SH-SY5Y (cell line): ENCODE data around the gene TMEM95.

ENCODE experiments used
- GATA2 ChIP-seq: IDR thresholded peaks from 2 replicates; pipeline ENCODE4 v1.6.1; 2011; ENCODE audit warnings: mild to moderate bottlenecking, low read depth, low read length
- GATA3 ChIP-seq: IDR thresholded peaks from 2 replicates; pipeline ENCODE4 v1.6.1; 2011; ENCODE audit warnings: low read depth, mild to moderate bottlenecking, low read length, moderate library complexity

The TMEM95 gene

DNA sequence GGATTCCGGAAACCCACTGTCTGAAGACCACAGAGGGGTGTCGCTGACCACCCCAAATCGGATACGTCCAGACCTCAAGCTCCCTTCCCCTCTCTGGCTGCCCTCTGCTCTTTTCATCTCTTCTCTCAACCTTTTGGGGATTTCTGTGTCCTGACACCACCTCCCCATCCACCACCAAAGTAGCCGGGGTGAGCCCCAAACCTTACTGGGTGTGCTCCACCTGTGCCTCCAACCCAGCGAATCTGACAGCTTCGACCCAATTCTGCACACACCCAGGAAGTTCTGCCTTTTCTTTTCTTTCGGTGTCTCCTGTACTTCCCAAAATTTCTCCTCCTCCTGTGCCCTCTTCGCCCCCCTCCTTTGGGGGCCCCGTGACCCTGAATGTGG lies 2.5 kb upstream of the TMEM95 start:
- TF ChIP-seq GATA3 (no peak), GATA2 (no peak)

DNA sequence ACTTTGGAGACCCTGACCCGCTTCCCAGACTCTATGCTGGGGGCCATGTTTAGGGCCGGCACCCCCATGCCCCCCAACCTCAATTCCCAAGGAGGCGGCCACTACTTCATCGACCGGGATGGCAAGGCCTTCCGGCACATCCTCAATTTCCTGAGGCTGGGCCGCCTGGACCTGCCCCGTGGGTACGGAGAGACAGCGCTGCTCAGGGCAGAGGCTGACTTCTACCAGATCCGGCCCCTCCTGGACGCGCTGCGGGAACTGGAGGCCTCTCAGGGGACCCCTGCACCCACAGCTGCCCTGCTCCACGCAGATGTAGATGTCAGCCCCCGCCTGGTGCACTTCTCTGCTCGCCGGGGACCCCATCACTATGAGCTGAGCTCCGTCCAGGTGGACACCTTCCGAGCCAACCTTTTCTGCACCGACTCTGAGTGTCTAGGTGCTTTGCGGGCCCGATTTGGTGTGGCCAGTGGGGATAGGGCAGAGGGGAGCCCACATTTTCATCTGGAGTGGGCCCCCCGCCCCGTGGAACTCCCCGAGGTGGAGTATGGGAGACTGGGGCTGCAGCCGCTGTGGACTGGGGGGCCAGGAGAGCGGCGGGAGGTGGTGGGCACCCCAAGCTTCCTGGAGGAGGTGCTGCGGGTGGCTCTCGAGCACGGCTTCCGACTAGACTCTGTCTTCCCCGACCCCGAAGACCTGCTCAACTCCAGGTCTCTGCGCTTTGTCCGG lies 1.9 kb upstream of the TMEM95 start:
- TF ChIP-seq GATA3 (no peak), GATA2 (no peak)

DNA sequence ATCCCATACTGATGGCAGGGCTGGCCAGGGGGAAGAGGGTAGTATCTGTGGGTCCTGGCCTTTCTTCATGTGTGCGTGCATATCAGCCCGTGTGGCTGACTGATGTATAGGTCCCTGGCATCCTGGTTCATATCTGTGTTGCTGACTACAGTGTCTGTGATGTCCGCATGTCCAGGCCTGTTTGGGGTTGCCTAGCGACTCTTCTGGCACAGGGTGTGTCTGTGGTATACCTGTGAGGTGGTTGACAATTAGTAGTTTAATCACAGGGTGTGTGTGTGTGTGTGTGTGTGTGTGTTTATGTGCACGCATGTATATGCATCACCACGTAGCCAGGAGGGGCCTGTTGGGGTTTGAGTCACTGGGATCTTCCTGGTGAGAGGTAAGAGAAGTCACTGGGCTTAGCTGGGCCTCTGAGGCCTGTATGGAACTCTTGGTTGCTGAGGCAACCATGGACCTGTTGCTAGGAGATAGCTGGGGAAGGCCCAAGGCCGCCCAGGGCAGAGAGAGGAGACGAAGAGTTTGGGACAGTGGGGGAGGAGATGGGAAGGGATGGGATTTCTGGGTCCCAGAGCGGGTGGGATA lies 603 bp upstream of the TMEM95 start:
- TF ChIP-seq GATA2 (no peak), GATA3 (no peak)

- TF ChIP-seq GATA3 = no peak
- no peak for TF ChIP-seq GATA2
Observed at GRCh38 chr17:7355573-7355972, 617 bp downstream of the TMEM95 start.

DNA sequence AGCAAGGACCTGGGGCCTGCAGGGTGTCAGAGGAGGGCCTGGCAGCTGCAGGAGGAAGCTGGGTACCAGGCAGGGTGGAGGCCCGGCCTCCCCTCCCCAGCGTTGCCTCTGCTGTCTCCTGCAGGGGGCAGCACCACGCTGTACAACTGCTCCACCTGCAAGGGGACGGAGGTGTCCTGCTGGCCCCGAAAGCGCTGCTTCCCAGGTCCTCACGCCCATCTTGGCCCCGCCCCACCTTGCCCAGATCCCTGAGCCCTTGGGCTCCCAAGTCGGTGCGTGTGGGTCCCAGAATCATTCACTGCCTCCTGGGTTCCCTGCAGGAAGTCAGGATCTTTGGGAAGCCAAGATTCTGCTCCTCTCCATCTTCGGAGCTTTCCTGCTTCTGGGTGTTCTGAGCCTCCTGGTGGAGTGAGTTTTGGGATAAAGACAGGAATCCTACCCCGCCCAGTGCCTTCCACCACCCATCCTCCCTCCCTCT lies 1.2 kb downstream of the TMEM95 start:
- TF ChIP-seq GATA2 (no peak), GATA3 (no peak)

GRCh38 chr17:7356756-7357155 lies 1.8 kb downstream of the TMEM95 start:
- TF ChIP-seq GATA3 (no peak), GATA2 (no peak)

- no peak for TF ChIP-seq GATA3
Observed at GRCh38 chr17:7357381-7357780, 2.4 kb downstream of the TMEM95 start.

- TF ChIP-seq GATA3 = no peak
- no peak for TF ChIP-seq GATA2
Observed at GRCh38 chr17:7361906-7362305, 7.0 kb downstream of the TMEM95 start.

- TF ChIP-seq GATA2 = no peak
- no peak for TF ChIP-seq GATA3
Observed at GRCh38 chr17:7363311-7363710, 8.4 kb downstream of the TMEM95 start.

- TF ChIP-seq GATA2 (no peak), GATA3 (no peak)
Observed at GRCh38 chr17:7367083-7367482, 12.1 kb downstream of the TMEM95 start.

DNA sequence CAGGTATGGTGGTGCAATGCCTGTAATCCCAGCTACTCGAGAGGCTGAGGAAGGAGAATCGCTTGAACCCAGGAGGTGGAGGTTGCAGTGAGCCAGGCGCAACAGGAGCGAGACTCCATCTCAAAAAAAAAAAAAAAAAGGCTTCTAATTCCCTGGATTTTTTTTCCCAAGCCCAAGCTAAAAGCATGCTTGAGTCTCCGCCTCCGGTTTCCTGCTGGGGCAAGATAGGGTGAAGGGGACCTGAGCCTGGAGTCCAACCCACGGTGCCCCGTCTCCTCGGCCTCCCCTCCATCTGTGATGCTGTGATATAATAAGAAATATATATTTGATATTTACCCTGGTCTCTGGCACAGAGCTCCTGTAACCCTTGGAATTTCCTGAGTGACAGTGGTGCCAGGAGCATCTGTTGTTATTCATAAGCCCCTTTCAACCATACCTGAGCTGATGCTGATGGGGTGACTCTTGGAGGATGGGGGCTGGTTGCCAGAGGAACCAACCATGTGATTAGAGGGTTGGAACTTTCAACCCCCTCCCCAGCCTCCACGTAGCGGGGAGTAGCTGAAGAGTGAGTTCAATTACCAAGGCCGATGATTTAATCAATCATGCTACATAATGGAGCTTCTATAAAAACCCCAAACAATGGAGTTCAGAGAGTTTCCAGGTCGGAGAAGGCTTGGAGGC lies 13.1 kb downstream of the TMEM95 start:
- TF ChIP-seq GATA3 (no peak), GATA2 (no peak)

- TF ChIP-seq GATA2 (no peak), GATA3 (no peak)
Observed at GRCh38 chr17:7369825-7370224, 14.9 kb downstream of the TMEM95 start.

- no peak for TF ChIP-seq GATA3
- no peak for TF ChIP-seq GATA2
Observed at GRCh38 chr17:7370853-7371252, 15.9 kb downstream of the TMEM95 start.

GRCh38 chr17:7374353-7374752 lies 19.4 kb downstream of the TMEM95 start:
- TF ChIP-seq GATA3 = no peak
- TF ChIP-seq GATA2 = no peak

DNA sequence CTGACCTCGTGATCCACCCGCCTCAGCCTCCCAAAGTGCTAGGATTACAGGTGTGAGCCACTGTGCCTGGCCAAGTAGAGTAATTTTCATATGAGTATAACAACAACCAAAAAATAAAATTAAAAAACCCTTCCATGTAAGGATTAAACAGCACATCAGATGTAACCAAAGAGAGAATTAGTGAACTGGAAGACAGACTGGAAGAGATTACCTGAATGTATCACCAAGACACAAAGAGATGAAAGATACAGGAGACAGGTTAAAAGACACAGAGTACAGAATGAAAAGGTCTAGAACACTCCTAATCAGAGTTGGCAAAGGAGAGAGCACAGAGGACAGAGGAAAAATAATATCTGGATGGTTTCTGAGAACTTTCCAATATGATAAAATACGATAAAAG lies 24.2 kb downstream of the TMEM95 start:
- no peak for TF ChIP-seq GATA3
- no peak for TF ChIP-seq GATA2

DNA sequence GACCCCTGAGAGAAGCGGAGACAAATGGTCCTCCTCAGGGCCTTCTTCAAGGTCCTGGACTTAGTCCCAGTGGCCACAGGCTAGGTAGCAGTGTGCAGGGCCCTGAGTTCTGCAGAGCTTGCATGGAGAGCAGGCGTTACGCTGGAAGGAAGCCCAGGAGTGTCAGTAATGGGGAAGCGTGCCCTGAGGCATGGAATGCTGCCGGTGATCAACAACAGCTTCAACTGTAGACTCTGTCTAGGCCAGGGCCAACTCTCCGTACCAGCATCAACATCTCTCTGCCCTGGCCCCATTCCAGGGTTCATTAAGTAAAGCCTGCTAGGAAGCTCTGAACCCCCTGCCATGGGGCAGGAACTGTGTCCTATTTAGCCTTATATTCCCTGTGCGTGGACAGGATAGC lies 25.4 kb downstream of the TMEM95 start:
- TF ChIP-seq GATA3 (no peak), GATA2 (no peak)
